BLaER1 treated with 17β-estradiol and CSF1 and Interleukin-3, amounts not matched to agents 10 nM and 100 nM (cell line): ENCODE data around the gene OR4M1.
"Not testable (repeated sequence)": the region's sequence is repeated elsewhere in the genome, so short reads cannot be mapped to it uniquely, and the experiment has no call there.

ENCODE experiments used
- H3K27ac ChIP-seq, 11 experiments: shearing (Covaris generic); formaldehyde crosslinking; 2 replicates each; pipeline ENCODE4 v1.8.1; 2022
- H3K27me3 ChIP-seq, 11 experiments: shearing (Covaris generic); formaldehyde crosslinking; 2 replicates each; pipeline ENCODE4 v1.8.1; 2022
- H3K36me3 ChIP-seq, 11 experiments: shearing (Covaris generic); formaldehyde crosslinking; 2 replicates each; pipeline ENCODE4 v1.8.1; 2022
- H3K4me1 ChIP-seq, 10 experiments: shearing (Covaris generic); formaldehyde crosslinking; 2 replicates each; pipeline ENCODE4 v1.8.1; 2022
- H3K4me2 ChIP-seq, 11 experiments: shearing (Covaris generic); formaldehyde crosslinking; 2 replicates each; pipeline ENCODE4 v1.8.1; 2022
- H3K4me3 ChIP-seq, 10 experiments: shearing (Covaris generic); formaldehyde crosslinking; 2 replicates each; pipeline ENCODE4 v1.8.1; 2022
- H3K9ac ChIP-seq, 11 experiments: shearing (Covaris generic); formaldehyde crosslinking; 2 replicates each; pipeline ENCODE4 v1.8.1; 2022
- H3K9me3 ChIP-seq, 11 experiments: shearing (Covaris generic); formaldehyde crosslinking; replicated peaks in 1 of 11; 2 replicates each; pipeline ENCODE4 v1.8.1; 2022
- H4K20me1 ChIP-seq, 11 experiments: shearing (Covaris generic); formaldehyde crosslinking; 2 replicates each; pipeline ENCODE4 v1.8.1; 2022
- Cebpa-rat ChIP-seq, 11 experiments: shearing (Covaris generic); IDR thresholded peaks; 2 replicates each; pipeline ENCODE4 v1.8.1; 2022

The OR4M1 gene

GRCh38 chr14:19823178-19823577 is 49.9 kb downstream of the OR4M1 start:
- H4K20me1 ChIP-seq, result no peaks in the 10 kb centered on the region
- peaks cover 0 to 15% (median 7%) of the 10 kb centered on the region in 11 experiments; a peak in 11 of 22 replicates for H3K9me3 ChIP-seq
- no peaks in the 10 kb centered on the region for H3K4me1 ChIP-seq
- no peak overlapping the region for H3K4me3 ChIP-seq
- no peaks in the 10 kb centered on the region for H3K36me3 ChIP-seq
- TF ChIP-seq Cebpa-rat (IDR thresholded peaks at IDR 0.05), result no peak
- no peak overlapping the region for H3K4me2 ChIP-seq
- no peak overlapping the region for H3K9ac ChIP-seq
- no peaks in the 10 kb centered on the region for H3K27me3 ChIP-seq
- H3K27ac ChIP-seq, result no peak overlapping the region

GRCh38 chr14:19823765-19824164 is 50.5 kb downstream of the OR4M1 start:
- no peak for TF ChIP-seq Cebpa-rat (IDR thresholded peaks at IDR 0.05)
- Histone ChIP-seq H3K36me3 (no peaks in the 10 kb centered on the region), H3K4me2 (no peak overlapping the region), H4K20me1 (no peaks in the 10 kb centered on the region), H3K27me3 (no peaks in the 10 kb centered on the region), H3K9me3 (peaks cover 0 to 15% (median 7%) of the 10 kb centered on the region in 11 experiments; a peak in 11 of 22 replicates), H3K9ac (no peak overlapping the region), H3K4me1 (no peaks in the 10 kb centered on the region), H3K4me3 (no peak overlapping the region), H3K27ac (no peak overlapping the region)

- not testable (repeated sequence) for H3K4me1 ChIP-seq, H3K4me3 ChIP-seq, H3K9ac ChIP-seq, H3K4me2 ChIP-seq, H4K20me1 ChIP-seq, H3K9me3 ChIP-seq, H3K36me3 ChIP-seq, H3K27me3 ChIP-seq, H3K27ac ChIP-seq
Observed at GRCh38 chr14:19827626-19828244, 54.4 kb downstream of the OR4M1 start.

- TF ChIP-seq Cebpa-rat (IDR thresholded peaks at IDR 0.05), result no peak
Observed at GRCh38 chr14:19828314-19828713, 55.0 kb downstream of the OR4M1 start.

More at GRCh38 chr14:19828314-19828713, 55.0 kb downstream of the OR4M1 start:
- no peaks in the 10 kb centered on the region for H3K9me3 ChIP-seq
- no peak overlapping the region for H3K4me2 ChIP-seq
- H3K27ac ChIP-seq, result no peak overlapping the region
- H3K9ac ChIP-seq, result no peak overlapping the region
- H4K20me1 ChIP-seq, result no peaks in the 10 kb centered on the region
- no peaks in the 10 kb centered on the region for H3K36me3 ChIP-seq
- no peaks in the 10 kb centered on the region for H3K27me3 ChIP-seq
- no peak overlapping the region for H3K4me3 ChIP-seq
- H3K4me1 ChIP-seq, result no peaks in the 10 kb centered on the region
